Ascending aorta (tissue), 2 donors: ENCODE measurements around the gene BCL2L13. TPM values are rescaled to one million over a fixed set of nuclear protein-coding genes. Genes with fewer than 3 reads are reported as not detected.

Experiments used
- DNase-seq, 2 donors: peaks; one replicate each; pipeline ENCODE4 v3.0.0-alpha.2; 2019; ENCODE audit warnings: low spot score in 2 of 2
- H3K27ac ChIP-seq, 2 donors: fragments of 200-600 bp; sonication (generic); one replicate each; pipeline ENCODE4 v1.5.1; 2016 to 2017; ENCODE audit warnings: mild to moderate bottlenecking in 1 of 2
- H3K27me3 ChIP-seq: fragments of 200-600 bp; sonication (generic); one replicate; pipeline ENCODE4 v1.5.1; 2017
- H3K36me3 ChIP-seq, 2 donors: fragments of 200-600 bp; sonication (generic); one replicate each; pipeline ENCODE4 v1.5.1; 2016
- H3K4me1 ChIP-seq, 2 donors: fragments of 200-600 bp; sonication (generic); one replicate each; pipeline ENCODE4 v1.5.1; 2016 to 2017; ENCODE audit warnings: mild to moderate bottlenecking in 1 of 2
- H3K4me3 ChIP-seq, 2 donors: fragments of 200-600 bp; sonication (generic); one replicate each; pipeline ENCODE4 v1.5.1; 2016 to 2017; ENCODE audit warnings: mild to moderate bottlenecking in 1 of 2
- H3K9me3 ChIP-seq, 2 donors: fragments of 200-600 bp; sonication (generic); one replicate each; pipeline ENCODE4 v1.5.1; 2016
- intact Hi-C: fragments of 100-400 bp; cut with DNase I; formaldehyde crosslinking; loops from one replicate; pipeline ENCODE4 v1.15.1; 2023
- total RNA-seq: library from RNA; depleted of rRNA; stranded (reverse); fragments of >200 nt; gene quantifications from one replicate; pipeline ENCODE4 v1.1.0, GENCODE V29; 2016
- TF ChIP-seq, protein P1 (sequence below), 3 experiments: fragments of 200-600 bp in 2 of 3; fragments of 450-650 bp in 1 of 3; sonication (generic) in 2 of 3; IDR thresholded peaks; one replicate each; pipeline ENCODE4 v1.5.1; 2016 to 2019; ENCODE audit warnings: antibody characterized with exemption in 3 of 3, mild to moderate bottlenecking in 1 of 3, moderate library complexity in 1 of 3

BCL2L13 gene
- total RNA-seq, 1 donor from 2014 or later: 4.6 TPM

- H3K4me3 ChIP-seq: no peak overlapping the region
- no peak overlapping the region for H3K27ac ChIP-seq
- intact Hi-C loops: no loop called here
- H3K4me1 ChIP-seq: no peaks in the 10 kb centered on the region
- no peaks in the 10 kb centered on the region for H3K27me3 ChIP-seq
- H3K9me3 ChIP-seq: no peaks in the 10 kb centered on the region
- H3K36me3 ChIP-seq: peaks cover 22 to 62% of the 10 kb centered on the region in 2 donors
- DNase-seq: no peak
- TF ChIP-seq, protein P1, sequence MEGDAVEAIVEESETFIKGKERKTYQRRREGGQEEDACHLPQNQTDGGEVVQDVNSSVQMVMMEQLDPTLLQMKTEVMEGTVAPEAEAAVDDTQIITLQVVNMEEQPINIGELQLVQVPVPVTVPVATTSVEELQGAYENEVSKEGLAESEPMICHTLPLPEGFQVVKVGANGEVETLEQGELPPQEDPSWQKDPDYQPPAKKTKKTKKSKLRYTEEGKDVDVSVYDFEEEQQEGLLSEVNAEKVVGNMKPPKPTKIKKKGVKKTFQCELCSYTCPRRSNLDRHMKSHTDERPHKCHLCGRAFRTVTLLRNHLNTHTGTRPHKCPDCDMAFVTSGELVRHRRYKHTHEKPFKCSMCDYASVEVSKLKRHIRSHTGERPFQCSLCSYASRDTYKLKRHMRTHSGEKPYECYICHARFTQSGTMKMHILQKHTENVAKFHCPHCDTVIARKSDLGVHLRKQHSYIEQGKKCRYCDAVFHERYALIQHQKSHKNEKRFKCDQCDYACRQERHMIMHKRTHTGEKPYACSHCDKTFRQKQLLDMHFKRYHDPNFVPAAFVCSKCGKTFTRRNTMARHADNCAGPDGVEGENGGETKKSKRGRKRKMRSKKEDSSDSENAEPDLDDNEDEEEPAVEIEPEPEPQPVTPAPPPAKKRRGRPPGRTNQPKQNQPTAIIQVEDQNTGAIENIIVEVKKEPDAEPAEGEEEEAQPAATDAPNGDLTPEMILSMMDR (IDR thresholded peaks at IDR 0.05): no peak
Observed at GRCh38 chr22:17732251-17732854, 93.8 kb downstream of the BCL2L13 start.

DNA sequence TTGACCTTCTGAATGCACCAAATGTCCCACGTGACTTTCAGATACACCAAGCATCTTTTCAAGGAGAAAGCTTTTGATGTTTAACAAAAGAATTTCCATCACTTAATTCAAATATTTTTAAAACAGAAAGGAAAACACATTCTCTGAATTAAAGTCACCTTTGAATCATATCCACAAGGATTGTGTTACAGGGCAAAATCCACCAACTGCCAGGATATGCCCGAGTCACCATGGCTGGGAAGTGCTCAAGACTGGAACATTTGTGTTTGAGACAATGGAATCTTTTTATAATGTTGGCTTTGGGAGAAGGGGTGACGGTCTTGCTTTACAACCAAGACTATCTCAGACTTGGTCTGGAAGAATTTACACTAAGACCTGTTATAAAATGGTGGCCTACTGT is 94.9 kb downstream of the BCL2L13 start:
- no peak overlapping the region for H3K4me3 ChIP-seq
- no peaks in the 10 kb centered on the region for H3K27me3 ChIP-seq
- no peak for DNase-seq
- TF ChIP-seq, protein P1 (IDR thresholded peaks at IDR 0.05): no peak
- H3K27ac ChIP-seq: no peak overlapping the region
- H3K4me1 ChIP-seq: no peaks in the 10 kb centered on the region
- peaks cover 16 to 51% of the 10 kb centered on the region in 2 donors for H3K36me3 ChIP-seq
- H3K9me3 ChIP-seq: no peaks in the 10 kb centered on the region
- intact Hi-C loops: no loop called here

GRCh38 chr22:17734187-17734586 is 95.6 kb downstream of the BCL2L13 start:
- Histone ChIP-seq H3K36me3 (peaks cover 15 to 50% of the 10 kb centered on the region in 2 donors), H3K4me1 (no peaks in the 10 kb centered on the region), H3K27ac (no peak overlapping the region), H3K9me3 (no peaks in the 10 kb centered on the region), H3K4me3 (no peak overlapping the region), H3K27me3 (no peaks in the 10 kb centered on the region)
- TF ChIP-seq, protein P1 (IDR thresholded peaks at IDR 0.05): no peak
- DNase-seq: no peak
- intact Hi-C loops: no loop called here

DNA sequence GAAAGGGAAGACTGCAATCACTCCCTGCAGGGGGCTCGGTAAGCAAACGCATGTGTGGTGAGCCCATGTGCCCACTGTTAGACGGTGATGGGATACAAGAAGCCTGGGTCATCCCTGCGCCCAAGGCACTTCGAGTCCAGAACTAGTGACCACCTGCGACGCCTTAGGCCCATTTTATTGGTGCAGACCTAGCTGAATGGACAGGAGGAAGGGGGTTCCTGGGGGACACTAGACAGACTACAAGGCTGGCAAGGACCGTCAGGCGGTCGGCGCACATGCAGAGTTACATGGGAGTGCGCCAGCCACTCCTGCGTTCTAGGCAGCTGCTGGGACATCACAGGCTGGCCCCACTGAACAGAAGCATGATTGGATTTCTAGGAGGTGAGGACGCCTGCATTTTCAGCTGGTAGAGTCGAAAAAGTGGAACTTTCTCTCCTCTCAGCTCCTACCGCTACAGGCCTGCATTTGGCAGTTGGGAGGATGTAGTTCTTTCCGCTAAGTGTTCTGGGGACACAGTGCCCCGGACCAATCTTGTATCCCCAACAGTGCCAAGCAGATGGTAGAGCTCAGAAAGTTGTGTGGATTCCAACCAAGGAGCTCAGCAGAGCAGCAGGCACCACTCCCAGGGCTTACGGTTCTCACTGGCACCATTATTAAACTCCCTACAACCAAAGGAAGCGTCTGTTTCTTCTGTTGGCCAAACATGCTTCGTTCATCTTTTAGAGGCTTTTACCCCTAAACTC is 100.0 kb downstream of the BCL2L13 start:
- Histone ChIP-seq H3K27me3 (no peaks in the 10 kb centered on the region), H3K4me3 (no peak overlapping the region), H3K4me1 (no peaks in the 10 kb centered on the region), H3K36me3 (peaks cover 7 to 18% of the 10 kb centered on the region in 2 donors), H3K9me3 (no peaks in the 10 kb centered on the region), H3K27ac (no peak overlapping the region)
- TF ChIP-seq, protein P1 (IDR thresholded peaks at IDR 0.05): no peak
- intact Hi-C loops: no loop called here
- DNase-seq: no peak

- TF ChIP-seq, protein P1 (IDR thresholded peaks at IDR 0.05): no peak
- Histone ChIP-seq H3K9me3 (no peaks in the 10 kb centered on the region), H3K27me3 (no peaks in the 10 kb centered on the region), H3K4me3 (no peak overlapping the region), H3K4me1 (no peaks in the 10 kb centered on the region), H3K36me3 (peaks cover 3 to 11% of the 10 kb centered on the region in 2 donors), H3K27ac (no peak overlapping the region)
- intact Hi-C loops: no loop called here
- DNase-seq: no peak
Observed at GRCh38 chr22:17739196-17739975, 100.8 kb downstream of the BCL2L13 start.
